Renal cortex interstitium (tissue), 11 donors: ENCODE results near the gene MVD. TPM values are rescaled to one million over a fixed set of nuclear protein-coding genes. Genes with fewer than 3 reads are reported as not detected.

Experiments
- DNase-seq, 11 donors: peaks; one replicate each; pipeline ENCODE4 v3.0.0-alpha.2; 2013; ENCODE audit warnings: low read depth in 9 of 11, low spot score in 4 of 11; ENCODE audit errors: extremely low read depth in 1 of 11
- polyA plus RNA-seq, 3 donors: library from polyadenylated mRNA; unstranded; fragments of 120-200 nt; gene quantifications; one replicate each; pipeline ENCODE4 v1.2.1, GENCODE V29; 2013; ENCODE audit not compliant: insufficient read length in 3 of 3

Gene MVD
- polyA plus RNA-seq, 3 donors = 27.9 to 43.7 (median 39.8) TPM

GRCh38 chr16:88634994-88635670 lies 27.8 kb downstream of the MVD start:
- DNase-seq = no peak

- DNase-seq = no peak
Measured at GRCh38 chr16:88634141-88634993, 28.5 kb downstream of the MVD start.

- no peak for DNase-seq
Measured at GRCh38 chr16:88633684-88634140, 29.2 kb downstream of the MVD start.

- DNase-seq = no peak
Measured at GRCh38 chr16:88632587-88632930, 30.3 kb downstream of the MVD start.

GRCh38 chr16:88631920-88632586 lies 30.8 kb downstream of the MVD start:
- DNase-seq = no peak

- no peak for DNase-seq
Measured at GRCh38 chr16:88631384-88631783, 31.5 kb downstream of the MVD start.

GRCh38 chr16:88630941-88631340 lies 31.9 kb downstream of the MVD start:
- DNase-seq = no peak

GRCh38 chr16:88630433-88630832 lies 32.5 kb downstream of the MVD start:
- DNase-seq = no peak

- no peak for DNase-seq
Measured at GRCh38 chr16:88629835-88630234, 33.1 kb downstream of the MVD start.

- DNase-seq = no peak
Measured at GRCh38 chr16:88628512-88628974, 34.3 kb downstream of the MVD start.

GRCh38 chr16:88627531-88628411 lies 35.1 kb downstream of the MVD start:
- no peak for DNase-seq

GRCh38 chr16:88626646-88627045 lies 36.2 kb downstream of the MVD start:
- DNase-seq = no peak

- DNase-seq = no peak
Measured at GRCh38 chr16:88624977-88625576, 37.8 kb downstream of the MVD start.

- no peak for DNase-seq
Measured at GRCh38 chr16:88624481-88624880, 38.4 kb downstream of the MVD start.

- DNase-seq = no peak
Measured at GRCh38 chr16:88623858-88624257, 39.0 kb downstream of the MVD start.

- no peak for DNase-seq
Measured at GRCh38 chr16:88622866-88623265, 40.0 kb downstream of the MVD start.

GRCh38 chr16:88622125-88622524 lies 40.8 kb downstream of the MVD start:
- DNase-seq = no peak
